HG03097 (cell line): ENCODE results near the gene LGR6.
"Not testable (repeated sequence)": the region's sequence is repeated elsewhere in the genome, so short reads cannot be mapped to it uniquely, and the experiment has no call there.

Source experiments
- ATAC-seq: cut with Tn5 transposase; IDR thresholded peaks from one replicate; pipeline ENCODE4 v1.9.1; 2021; ENCODE audit not compliant: unreplicated experiment, low FRiP score

LGR6 gene

DNA sequence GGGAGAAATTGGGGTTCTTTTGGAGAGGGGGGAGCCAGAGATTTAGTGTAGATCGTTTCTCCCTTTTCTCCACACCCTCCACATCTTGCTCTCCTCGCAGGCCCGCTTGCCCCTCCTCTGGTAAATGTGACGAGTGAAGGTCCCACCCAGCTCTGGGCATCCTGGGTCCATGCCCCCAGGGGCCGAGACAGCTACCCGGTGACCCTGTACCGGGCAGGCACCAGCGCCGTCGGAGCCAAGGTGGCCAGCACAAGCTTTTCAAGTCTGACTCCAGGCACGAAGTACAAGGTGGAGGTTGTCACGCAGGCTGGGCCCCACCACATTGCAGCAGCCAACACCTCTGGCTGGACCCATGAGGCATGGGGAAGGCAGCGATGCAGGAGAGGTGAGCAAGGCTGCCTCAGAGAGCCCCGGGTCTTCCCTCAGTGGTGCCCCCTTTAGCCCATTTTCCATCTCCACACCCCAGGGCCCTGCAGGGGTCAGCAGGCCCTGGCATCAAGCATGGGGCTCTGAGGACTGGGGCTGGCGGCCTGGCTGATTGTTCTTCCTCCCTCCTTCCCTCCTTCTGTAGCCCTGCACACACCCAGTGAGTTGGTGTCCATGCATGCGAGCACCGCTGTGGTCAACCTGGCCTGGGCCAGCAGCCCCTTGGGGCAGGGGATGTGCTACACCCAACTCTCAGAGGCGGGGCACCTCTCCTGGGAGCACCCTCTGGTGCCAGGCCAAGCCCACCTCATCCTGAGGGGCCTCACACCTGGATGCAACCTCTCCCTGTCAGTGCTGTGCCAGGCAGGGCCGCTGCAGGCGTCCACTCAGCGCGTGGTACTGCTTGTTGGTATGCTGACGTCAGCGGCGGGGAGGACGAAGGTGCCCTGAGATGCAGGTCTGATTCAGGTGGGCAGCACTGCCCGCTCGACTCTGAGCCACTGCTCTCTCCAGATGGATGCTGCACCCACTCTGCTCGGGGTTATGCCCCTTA, 16.4 kb upstream of the LGR6 start:
- ATAC-seq: no peak

DNA sequence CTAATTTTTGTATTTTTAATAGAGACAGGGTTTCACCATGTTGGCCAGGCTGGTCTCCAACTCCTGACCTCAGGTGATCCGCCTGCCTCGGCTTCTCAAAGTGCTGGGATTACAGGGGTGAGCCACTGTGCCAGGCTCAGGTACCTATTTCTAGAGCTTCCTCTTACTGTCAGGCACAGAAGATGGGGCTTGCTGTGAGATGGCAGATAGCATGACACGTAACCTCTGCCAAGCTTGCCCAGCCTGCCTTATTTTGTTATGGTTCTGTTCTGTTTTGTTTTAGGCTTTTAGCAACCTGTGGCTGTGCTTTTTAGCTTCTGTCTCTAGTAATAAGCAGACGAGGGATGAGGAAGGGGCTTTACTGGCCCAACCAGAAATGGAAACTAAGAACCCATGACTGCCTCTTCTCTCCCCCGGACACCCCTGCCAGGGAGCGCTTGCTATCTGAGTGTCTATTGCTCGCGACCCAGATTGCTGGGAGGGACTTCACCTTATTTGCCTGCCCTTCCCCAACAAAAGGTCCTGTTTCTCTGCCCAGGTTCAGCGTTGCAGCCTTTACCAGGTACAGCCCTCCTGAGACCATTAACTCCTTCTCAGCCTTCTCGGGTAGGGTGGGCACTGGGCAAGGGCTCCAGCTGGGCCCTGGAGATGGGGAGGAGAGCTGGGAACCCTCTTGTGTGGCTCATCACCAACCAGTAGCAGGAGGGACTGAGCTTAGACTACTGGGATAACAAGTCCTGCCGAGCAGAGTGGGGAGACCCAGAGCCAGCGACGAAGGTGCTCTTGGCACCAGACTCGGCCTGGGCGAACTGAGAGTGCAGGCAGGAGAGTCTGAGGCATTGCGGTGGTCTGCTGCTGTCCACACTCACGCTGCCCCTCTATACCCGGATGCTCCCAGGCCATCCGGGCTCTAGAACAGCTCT, 13.5 kb upstream of the LGR6 start:
- no peak for ATAC-seq

DNA sequence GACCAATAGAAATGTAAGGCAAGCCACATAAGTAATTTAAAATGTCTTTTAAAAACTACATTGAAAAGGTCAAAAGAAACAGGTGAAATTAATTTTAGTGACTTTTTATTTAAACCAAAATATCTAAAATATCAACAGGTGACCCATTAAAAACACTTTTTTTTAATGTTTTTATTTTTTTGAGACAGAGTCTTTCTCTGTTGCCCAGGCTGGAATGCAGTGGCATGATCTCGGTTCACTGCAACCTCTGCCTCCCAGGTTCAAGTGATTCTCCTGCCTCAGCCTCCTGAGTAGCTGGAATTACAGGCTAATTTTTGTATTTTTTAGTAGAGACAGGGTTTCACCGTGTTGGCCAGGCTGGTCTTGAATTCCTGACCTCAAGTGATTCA, 12.9 kb upstream of the LGR6 start:
- ATAC-seq: not testable (repeated sequence)

DNA sequence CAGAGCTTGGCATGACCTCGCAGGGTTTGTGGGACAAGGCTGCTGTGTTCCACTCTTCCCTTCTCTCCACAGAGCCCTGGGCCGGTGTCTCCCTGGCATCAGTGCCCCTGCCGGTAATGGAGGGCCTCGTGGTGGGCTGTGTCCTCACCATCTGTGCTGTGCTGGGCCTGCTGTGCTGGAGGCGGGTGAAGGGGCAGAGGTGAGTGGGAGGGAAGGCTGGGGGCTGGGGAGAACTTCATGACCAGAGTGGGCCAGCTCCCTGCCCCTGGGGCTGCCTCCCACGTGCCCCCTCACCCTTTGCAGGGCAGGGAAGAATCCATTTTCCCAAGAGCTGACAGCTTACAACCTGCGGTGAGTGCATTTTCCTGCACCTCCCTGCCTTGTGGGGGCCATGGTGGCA, 12.0 kb upstream of the LGR6 start:
- no peak for ATAC-seq

DNA sequence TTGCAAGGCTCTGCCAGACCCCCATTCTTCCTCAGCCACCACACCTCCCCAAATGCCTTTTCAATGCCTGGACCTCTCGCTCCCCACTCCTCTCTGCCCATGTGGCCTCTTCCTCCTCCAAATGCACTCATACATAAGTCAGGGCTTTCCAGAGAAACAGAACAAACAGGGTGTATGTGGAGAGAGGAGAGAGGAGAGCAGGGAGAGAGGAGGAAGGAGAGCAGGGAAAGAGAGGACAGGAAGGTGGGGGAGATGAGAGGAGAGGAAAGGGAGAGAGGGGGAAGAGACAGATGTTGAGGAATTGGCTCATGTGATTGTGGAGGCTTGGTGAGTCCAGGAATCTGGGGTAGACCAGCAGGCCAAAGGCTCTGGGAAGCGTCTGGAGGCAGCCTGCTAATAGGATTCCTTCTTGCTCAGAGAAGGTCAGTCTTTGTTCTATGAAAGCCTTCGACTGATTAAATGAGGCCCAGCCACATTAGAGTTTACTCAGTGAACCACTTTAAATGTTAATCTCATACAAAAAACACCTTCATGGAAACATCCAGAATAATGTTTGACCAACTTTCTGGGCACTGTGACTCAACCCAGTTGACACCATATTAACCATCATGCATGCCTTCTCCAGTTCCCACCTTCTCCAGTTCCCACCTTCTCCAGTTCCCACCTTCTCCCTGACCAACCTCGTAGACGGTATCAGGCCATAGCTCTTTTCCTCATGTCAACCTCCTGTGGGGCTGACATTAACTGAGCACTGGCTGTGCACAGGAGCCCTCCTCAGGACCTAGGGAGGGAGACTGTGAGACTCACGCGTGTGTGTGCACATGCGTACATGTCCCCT, 11.3 kb upstream of the LGR6 start:
- no peak for ATAC-seq

DNA sequence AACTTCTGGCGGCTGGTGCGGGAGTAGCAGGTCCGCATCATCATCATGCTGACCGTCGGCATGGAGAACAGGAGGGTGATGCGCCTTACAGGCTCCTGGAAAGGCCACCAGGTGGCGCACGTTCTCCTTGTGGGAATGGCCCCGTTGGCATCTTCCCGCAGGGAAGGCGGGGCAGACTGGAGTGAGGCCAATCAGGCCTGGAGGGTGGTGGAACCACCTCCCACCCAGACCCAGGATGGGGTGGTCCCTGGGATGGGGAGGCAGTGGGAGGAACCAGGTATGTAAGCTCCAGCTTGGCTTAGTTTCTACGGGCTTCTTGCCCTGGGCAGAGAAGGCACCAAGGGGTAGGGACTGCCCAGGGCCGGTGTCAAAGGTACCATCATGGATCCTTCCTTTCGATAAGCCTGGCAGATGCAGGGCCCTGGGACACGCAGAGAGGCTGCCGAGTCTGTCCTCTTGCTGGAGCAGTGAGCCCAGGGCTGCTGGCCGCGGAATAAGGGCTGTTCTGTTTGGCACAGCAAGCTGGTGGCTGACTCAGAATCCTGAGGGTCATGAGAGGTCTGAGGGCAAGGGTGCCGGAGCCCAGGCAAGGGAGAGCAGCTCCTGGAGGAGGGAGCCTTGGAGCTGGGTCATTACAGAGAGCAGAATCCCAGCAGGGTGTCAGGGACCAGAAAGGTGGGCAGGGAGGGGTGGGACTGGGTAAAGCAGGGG, 8.7 kb upstream of the LGR6 start:
- no peak for ATAC-seq

DNA sequence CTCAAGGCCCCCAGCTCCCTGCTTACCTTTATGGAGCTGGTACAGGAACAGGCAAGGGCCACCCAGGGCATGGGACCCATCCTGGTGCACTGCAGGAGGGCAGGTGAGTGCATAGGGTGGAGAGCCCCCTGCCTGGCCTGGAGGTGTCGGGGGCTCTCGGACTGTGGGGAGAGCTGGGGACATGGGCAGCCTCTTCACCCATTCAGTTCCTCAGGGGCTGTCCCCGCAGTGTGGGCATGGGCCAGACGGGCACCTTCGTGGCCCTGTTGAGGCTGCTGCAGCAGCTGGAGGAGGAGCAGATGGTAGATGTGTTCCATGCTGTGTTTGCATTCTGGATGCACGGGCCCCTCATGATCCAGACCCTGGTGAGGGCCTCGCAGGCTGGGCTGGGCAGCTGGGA, 7.3 kb upstream of the LGR6 start:
- ATAC-seq: no peak

DNA sequence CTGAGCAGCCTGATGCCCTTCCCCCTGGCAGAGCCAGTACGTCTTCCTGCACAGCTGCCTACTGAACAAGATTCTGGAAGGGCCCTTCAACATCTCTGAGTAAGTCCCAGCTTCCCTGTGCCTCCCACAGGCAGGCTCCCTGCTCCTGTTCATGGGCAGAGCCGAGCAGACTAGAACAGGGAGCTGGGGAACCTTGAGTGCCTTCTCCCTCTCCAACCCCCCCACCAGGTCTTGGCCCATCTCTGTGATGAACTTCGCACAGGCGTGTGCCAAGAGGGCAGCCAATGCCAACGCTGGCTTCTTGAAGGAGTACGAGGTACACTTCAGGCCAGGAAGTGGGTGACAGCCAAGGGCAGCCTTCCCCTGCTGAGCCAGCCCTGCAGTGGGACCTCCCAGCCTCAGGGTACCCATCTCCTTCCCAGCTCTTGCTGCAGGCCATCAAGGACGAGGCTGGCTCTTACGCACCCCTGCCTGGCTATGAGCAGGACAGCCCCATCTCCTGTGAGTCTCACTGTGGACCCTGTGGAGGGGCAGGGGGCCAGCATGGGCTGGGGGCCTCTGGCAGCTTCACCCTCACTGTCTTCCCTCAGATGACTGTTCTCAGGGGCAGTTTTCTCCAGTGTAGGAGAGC, 6.4 kb upstream of the LGR6 start:
- no peak for ATAC-seq

DNA sequence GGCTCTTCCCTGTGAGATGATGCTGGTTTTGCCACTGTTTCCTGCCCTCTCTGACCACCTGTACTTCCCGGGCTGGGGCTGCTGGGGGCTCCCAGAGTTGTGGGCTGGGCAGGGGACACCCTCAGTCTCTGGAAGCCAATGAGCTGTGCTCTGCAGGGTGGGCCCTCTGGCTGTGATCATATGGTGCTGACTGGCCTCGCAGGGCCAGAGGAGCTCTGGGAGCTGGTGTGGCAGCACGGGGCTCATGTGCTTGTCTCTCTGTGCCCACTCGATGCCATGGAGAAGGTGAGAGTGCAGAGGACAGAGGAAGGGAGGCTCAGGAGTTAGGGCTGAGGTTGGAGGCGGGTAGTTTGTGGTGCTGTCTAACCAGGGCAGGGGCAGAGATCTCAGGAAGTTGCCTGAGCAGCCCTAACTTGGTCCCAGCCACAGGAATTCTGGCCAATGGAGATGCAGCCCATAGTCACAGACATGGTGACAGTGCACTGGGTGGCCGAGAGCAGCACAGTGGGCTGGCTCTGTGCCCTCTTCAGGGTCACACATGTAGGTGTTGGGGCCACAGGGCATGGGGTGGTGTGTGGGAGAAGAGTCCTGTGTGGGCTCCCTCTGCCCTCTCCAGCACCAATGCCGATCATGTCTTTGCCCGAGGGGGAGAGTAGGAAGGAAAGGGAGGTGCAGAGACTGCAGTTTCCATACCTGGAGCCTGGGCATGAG, 5.7 kb upstream of the LGR6 start:
- no peak for ATAC-seq

DNA sequence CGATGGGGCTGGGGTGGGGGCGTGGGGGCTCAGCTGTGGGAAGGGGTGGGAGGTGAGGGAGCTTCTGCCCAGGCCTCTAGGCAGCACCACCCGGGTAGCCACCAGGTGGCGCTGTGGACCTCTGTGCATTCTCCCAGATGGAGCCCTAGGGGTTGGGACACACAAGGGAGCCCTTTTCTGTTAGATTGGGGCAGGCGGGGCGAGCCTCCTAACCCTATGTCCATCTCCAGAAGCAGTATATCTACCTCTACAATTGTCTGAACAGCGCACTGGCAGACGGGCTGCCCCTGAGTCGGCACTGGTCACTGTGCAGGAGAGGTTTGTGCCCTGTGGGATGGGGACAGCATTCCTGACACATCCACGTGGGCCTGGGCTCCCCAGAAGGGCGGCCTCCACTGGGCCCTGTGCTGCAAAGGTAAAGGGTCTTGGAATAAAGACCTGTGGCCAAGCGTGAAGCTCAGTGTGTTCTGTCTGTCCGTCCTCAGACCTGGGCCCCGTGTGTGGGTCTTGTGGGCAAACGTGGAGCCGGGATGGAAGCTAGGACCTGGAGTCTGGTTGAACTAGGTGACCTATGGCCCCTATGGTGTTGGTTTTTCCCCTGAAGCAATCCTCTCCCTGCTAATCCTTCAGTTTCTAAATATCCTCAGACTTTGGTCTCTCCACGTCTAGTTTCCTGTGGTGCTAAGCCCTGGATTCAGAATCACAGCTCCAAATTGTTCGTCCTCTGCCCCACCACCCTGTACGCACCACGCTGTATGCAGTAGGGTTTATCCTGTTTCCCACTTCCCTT, 4.4 kb upstream of the LGR6 start:
- ATAC-seq: no peak

DNA sequence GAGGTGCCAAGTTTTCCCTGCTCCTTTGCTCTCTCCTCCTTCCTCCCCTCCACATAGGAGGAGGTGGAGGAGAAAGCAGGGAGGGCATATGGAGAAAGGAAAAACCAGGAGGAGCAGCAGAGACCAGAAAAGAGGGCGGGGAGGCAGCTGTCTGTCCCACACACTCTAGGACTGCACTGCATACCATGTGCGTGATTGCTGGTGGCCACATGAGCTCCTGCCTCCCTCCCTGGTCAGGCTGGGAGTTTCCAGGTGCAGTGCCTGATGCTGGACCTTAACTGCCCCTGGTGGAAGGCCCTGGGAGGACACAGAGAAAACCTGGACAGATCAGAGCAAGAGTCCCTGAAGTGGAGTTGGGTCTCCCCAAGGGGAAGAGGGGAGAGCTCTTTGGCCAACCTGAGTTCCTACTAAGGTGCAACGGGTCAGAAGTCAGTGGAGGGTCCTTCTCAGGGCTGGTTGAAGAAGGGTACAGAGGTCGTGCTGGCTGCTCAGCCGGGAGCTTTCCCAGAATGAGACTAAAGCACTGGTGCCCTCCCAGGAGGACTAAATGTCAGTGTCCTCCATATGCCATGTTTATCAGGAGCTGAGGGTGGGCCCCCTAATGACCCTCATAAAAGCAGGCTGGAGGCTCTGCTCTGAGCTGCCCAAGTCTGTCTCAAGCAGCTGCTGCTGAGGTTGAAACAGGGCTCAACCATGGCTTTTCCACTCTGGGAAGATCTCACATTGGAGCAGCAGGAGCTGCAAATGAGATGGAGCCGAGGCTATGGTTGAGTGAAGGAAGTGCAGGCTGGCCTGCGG, 3.5 kb upstream of the LGR6 start:
- no peak for ATAC-seq

DNA sequence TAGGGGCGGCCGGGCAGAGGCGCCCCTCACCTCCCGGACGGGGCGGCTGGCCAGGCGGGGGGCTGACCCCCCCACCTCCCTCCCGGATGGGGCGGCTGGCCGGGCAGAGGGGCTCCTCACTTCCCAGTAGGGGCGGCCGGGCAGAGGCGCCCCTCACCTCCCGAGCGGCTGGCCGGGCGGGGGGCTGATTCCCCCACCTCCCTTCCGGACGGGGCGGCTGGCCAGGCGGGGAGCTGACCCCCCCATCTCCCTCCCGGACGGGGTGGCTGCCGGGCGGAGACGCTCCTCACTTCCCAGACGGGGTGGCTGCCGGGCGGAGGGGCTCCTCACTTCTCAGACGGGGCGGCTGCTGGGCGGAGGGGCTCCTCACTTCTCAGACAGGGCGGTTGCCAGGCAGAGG, 2.2 kb upstream of the LGR6 start:
- ATAC-seq: not testable (repeated sequence)

DNA sequence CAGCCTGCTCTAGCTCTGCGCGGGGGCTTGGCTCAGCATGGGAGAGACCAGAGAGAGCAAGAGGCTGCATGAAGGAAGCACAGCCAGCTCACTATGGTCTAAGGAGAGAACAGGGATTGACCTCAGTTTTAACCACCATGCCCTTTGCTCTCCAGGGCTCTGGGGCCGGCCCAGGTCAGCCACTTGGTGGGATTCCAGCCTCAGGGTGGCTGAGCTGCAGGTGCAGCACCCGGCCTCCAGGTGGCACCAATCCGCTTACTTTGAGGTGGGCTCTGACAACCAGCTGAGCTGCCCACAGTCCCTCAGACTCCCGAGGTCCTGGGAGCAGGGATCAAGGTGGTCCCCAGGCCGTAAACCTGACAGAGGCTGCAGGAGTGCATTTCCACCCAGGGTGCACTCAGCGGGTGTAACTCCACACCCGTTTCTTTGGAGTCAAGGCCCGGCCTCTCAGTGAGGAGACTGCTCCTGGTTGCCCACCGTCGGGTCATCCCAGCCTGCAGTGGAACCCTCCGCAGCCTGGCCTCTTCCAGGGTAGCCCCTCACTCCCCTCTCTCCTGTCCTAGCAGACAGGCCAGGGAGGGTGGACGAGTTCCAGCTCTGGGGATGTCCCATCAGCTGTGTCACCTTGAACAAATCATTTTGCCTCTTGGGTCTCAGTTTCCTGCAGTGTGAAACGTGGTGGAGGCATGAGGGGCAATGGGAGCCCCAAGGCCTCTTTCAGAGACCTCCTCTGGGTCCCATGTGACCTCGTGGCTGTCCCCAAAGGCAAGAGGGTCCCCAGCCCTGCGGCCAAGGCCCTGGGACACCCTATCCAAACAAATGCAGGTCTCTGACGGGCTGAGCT, 607 bp upstream of the LGR6 start:
- ATAC-seq: no peak

DNA sequence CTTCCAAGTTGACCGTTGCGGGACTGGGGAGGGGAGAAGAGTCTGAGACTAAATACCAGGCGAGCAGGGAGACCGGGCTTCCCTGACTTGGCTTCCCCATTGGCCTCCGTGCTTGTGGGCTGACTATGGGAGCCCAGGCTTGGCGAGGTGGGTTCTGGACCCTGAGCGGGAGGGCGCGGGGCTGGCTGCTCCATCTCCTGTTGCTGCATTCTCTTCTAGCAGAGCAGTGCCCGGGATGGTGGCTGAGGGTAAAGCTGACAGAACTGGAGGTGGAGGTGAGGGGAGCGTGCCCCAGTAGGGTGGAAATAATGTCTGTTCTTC, 689 bp downstream of the LGR6 start:
- no peak for ATAC-seq

DNA sequence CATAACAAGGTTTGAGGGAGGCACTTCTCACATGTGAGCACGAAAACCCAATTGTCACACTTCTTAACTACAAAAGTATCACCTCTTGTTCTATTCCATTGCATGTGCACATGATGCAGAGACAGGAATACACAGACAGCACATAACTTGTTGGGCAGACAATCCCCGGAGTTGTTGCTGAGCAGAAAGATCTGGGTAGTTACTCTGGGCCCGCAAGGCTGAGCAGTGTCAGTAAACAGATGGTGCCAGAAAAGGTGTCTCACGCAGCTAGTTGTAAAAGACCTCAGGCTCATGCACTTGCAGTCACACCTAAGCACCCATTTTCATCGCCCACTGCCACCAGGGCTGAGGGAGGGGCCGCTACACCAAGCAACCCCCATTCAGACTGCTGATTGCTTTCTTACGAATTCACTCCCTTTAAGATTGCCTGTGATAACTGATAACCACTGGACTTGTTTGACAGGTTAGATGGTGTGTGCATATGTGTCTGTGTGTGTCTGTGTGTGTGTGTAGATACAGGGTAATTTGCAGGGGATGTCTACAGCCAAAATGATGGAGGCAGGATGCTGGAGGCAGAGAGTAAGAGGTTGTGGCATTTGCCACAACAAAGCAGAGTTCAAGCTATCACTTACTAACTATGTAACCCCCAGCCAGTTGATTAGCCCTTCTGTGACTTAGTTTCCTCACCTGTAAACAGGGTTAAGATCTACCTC, 4.2 kb downstream of the LGR6 start:
- no peak for ATAC-seq

DNA sequence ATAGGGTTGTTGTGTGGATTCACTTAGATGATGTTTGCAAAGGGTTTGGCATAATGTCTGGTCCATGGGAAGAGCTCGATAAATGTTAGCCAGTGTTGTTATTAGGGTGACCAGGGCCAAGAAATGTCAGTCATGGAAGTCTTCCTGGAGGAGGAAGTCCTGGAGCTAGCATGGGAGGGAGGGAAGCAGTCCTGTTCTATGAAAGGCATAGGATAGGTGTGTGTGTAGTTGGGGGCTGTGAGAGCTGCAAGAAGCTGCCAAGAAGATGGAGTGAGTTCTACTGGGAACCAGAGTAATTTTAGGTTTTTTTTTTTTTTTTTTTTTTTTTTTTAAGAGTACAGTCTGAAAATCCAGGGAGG, 4.7 kb downstream of the LGR6 start:
- ATAC-seq: no peak
